ENCODE results near the gene PCK2.

Gene PCK2

GRCh38 chr14:24060984-24061913 is 32.9 kb upstream of the PCK2 start:
- DNase-seq (ENCODE audit: low read depth) = no peak

GRCh38 chr14:24062216-24062980 is 31.7 kb upstream of the PCK2 start:
- DNase-seq (ENCODE audit: low read depth) = no peak

GRCh38 chr14:24063263-24063836 is 30.8 kb upstream of the PCK2 start:
- DNase-seq (ENCODE audit: low read depth) = no peak

- no peak for DNase-seq (ENCODE audit: low read depth)
Observed at GRCh38 chr14:24064091-24064795, 29.9 kb upstream of the PCK2 start.

GRCh38 chr14:24064856-24065255 is 29.3 kb upstream of the PCK2 start:
- DNase-seq (ENCODE audit: low read depth) = no peak

GRCh38 chr14:24065408-24065807 is 28.7 kb upstream of the PCK2 start:
- DNase-seq (ENCODE audit: low read depth) = no peak

GRCh38 chr14:24066496-24067132 is 27.5 kb upstream of the PCK2 start:
- no peak for DNase-seq (ENCODE audit: low read depth)

GRCh38 chr14:24067133-24068082 is 26.7 kb upstream of the PCK2 start:
- no peak for DNase-seq (ENCODE audit: low read depth)

- DNase-seq (ENCODE audit: low read depth) = no peak
Observed at GRCh38 chr14:24068711-24069410, 25.2 kb upstream of the PCK2 start.

GRCh38 chr14:24069411-24069735 is 24.7 kb upstream of the PCK2 start:
- DNase-seq (ENCODE audit: low read depth) = no peak

GRCh38 chr14:24070285-24071143 is 23.6 kb upstream of the PCK2 start:
- no peak for DNase-seq (ENCODE audit: low read depth)

- no peak for DNase-seq (ENCODE audit: low read depth)
Observed at GRCh38 chr14:24071144-24071697, 22.9 kb upstream of the PCK2 start, which contains the start of gene CPNE6. Gene CPNE6, plus strand, starts transcription at chr14:24071562. Its CDS starts 1,375 bp downstream, at chr14:24072937.

GRCh38 chr14:24071836-24072430 is 22.2 kb upstream of the PCK2 start:
- no peak for DNase-seq (ENCODE audit: low read depth)

GRCh38 chr14:24072436-24072835 is 21.7 kb upstream of the PCK2 start:
- DNase-seq (ENCODE audit: low read depth) = no peak

- no peak for DNase-seq (ENCODE audit: low read depth)
Observed at GRCh38 chr14:24072881-24073877, 20.9 kb upstream of the PCK2 start.

- DNase-seq (ENCODE audit: low read depth) = no peak
Observed at GRCh38 chr14:24074625-24075484, 19.3 kb upstream of the PCK2 start.
